GM19395 (cell line): ENCODE data around the gene GORASP2.

Source experiments
- ATAC-seq: cut with Tn5 transposase; IDR thresholded peaks from one replicate; pipeline ENCODE4 v1.9.1; 2021; ENCODE audit warnings: mild to moderate bottlenecking, moderate library complexity; ENCODE audit not compliant: unreplicated experiment

The GORASP2 gene

DNA sequence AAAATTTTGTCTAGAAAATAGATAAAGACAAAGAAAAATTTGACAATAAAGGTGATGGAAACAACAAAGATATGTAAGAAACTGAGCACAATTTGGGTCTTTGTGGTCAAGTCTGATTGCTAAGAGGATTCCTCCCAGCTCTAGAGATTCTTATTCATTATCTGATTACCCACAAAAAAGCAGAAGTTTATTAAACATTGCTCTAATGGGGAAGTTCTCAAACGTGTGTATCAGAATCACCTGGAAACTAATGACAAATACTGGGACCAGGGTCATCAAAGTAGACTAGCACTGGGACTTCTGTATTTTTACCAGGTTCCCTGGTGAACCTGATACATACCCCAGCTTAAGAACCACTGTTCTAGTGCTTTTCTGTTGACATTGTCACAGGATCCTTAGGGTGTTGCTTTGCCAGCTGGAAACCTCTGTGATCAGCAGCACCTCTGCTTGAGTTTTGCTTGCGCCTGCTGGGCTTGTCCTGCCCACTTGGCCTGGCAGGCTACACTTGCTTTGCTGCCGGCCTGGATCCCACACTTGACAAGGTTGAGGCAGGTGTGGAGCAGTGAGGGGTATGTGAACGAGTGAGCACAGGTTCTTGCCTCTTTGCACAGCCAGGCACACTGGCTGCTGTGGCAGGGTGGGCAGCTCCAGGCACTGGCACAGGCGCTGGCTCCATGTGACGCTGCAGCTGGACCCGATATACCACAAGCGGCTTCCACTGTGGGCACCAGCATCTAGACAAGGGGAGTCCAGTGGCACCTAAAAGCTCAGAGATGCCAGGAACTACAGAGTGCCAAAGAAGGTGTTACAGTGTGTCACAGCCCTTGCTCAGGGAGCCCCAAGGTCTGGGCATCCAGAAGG lies 6.2 kb upstream of the GORASP2 start:
- no peak for ATAC-seq

DNA sequence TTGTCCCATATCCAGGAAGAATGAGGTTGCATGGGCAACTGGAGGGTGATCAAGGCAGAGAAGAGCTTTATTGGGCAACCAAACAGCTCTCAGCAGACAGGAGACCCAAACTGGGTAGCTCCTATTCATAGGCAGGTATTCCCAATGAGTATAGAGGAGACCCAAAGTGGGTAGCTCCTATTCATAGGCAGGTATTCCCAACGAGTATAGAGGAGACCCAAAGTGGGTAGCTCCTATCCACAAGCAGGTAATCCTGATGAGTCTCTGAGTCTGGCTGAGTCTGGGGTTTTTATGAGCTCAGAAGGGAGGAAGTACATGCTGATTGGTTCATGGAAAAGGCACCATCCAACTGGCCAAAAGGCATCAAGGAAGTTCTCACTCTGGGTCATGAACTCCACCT lies 5.3 kb upstream of the GORASP2 start:
- no peak for ATAC-seq

DNA sequence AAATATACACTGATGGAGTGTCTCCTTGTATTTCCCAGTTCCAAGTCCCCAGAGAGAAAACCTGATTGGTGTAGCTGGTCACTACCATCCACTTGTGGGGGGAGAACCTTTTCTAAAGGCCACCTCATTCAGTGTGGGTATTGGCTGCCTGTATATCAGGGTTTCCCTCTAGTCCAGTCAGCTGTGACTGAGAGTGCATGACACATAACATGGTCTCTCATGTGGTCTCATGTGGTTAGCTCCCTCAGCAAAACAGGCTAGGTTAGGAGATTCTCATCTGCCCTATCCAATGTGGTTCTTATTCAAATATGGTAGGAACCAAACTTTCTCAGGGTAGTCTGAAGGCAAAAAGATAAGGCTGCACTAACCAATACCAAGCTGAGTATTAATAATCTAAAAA lies 4.1 kb upstream of the GORASP2 start:
- ATAC-seq = no peak

DNA sequence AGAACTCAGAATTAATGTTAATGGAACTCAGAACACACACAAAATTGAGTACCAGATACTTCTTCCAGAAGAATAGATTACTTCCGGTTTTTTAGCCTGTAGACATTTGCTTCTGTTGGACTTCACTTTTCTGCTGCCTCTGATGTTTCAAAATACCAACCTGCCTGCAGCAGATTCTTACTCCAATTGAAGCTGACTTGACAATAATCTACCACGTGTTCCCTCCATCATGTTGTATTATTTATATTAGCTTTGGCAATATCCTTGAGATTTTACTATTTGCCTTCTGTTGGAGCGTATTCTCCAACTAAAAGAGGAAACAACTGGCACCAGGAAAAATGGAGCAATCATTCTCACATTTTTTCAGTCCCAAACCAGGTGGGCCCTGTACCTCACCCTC lies 3.1 kb upstream of the GORASP2 start:
- no peak for ATAC-seq

DNA sequence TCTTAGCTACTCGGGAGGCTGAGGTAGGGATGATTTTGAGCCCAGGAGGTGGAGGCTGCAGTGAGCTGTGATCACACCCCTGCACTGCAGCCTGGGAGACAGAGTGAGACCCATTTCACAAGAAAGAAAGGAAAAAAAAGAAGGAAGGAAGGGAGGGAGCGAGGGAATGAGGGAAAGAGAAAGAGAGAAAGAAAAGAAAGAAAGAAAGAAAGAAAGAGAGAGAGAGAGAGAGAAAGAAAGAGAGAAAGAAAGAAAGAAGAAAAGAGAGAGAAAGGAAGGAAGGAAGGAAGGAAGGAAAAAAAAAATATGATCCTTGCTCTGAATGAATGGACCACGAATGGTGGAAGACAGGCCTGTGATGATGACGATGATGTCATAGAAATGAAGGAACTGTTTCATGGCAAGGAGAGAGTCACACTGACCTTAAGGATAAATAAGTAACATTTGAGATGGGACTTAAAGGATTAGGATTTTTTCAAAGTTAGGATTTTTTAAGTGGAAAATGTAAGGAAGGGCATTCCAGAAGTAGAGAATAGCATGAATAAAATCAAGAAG lies 2.2 kb upstream of the GORASP2 start:
- no peak for ATAC-seq

GRCh38 chr2:170928036-170928823 lies 823 bp upstream of the GORASP2 start:
- ATAC-seq = no peak

GRCh38 chr2:170929686-170930050 lies 615 bp downstream of the GORASP2 start:
- ATAC-seq = peak; percentile 18

DNA sequence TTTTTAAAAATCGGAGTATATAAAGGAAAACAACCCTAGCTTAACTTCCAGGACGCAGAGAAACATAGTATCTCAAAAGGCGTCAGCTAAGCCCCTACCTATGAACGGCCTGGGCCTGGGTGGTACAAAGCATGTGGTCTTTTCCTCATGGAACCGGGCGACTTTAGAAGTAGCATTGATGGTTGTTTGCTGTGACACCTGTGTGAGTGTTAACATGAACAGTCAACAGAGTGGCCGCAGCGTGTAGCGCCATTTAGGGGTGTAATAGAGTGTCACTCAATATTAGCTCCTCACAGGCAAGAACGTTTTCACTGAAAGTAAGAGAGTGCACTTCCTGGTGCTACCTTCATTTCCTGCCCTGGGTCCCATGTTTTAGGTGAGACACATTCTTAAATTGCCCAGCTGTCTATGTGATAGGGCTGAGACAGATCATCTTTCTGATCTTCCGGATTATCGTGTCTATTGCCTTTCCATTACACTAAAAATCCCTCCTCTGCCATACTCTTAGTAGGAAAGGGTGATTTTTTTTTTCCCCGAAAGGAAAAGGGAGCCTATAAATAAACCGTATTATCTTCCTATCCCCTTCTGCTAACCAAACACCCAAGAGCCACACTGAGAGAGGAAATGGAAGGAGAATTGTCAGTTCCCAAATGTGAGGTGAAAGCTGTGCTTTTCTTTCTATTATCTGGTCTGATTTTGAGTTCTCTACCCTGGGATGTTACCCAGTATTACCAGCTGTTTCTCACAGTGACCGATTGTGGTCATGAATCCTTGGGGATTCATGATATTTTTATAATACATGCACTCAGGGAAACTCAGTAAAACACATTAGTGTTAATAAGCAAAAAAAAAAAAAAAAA lies 1.3 kb downstream of the GORASP2 start:
- peak; percentile 44 for ATAC-seq

DNA sequence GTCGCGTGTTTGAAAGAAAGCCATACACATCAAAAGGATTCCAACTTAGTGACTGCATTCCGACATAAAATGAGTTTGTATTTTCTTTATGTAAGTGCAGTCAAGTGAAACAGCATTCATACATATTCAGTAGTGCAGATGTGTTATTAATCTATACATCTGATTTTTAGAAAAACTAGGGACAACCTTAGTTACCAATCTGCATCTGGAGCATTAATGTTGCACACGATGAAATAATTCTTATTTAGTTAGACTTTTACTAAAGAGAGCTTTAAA lies 1.9 kb downstream of the GORASP2 start:
- no peak for ATAC-seq

DNA sequence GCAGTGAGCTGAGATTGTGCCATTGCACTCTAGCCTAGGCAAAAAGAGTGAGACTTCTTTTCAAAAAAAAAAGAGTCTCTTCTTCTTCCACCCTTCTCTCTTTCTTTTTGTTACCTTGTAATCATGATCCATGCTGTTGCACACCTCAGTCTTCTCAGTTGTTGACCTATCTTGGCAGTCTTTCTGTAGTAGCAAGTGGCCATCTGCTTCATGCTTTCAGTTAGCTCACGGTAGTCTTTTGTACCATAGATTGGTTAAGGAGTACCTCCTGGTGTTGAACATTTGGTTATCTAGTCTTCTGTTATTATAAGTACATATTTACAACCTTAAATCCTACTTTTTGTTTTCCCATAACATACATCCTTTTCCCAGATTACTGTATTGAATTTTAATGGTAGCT lies 3.1 kb downstream of the GORASP2 start:
- ATAC-seq = no peak

DNA sequence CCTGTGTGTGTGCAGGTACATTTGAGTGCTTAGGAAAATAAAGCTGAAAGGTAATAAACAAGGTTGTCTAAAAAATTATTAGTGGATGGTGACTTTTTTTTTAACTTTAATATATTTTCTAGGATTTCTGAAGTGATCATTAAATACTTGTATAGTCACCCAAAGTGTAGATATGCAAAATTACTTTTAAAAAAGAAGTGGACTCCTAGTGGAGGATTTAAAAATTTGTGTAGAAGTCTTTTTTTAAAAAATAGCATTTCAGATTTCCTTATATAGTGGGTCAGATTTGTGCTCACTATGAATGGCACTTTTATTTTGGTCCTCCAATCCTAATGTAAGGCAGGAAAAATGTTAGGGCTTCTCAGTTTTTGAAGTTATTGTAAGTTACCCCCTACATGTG lies 3.9 kb downstream of the GORASP2 start:
- ATAC-seq = no peak

DNA sequence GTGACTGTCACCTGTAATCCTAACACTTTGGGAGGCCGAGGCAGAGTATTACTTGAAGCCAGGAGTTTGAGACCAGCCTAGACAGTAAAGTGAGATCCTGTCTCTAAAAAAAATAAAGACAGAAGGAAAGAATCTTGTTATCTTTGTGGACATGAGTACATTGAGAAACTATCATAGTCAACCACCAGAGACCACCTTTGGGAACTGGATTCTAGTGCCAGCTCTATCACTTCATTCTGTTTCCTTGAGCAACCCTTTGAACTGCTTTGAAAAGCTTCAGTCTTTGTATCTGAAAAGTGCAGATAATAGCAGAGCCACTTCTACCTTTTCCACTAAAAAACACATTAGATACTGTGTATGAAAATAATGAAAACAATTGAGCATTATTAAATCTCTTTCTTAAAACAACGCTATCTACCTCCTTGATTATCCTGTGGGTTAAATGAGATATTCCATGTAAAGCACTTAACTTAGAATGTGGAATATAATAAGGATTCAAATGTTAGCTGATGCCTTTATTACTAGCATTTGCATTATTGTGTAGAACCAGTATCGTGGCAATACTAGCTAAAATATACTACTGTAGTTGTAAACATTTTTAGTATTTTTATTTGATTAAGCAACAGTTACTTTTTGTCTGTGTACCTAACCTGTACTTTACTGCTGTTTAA lies 8.8 kb downstream of the GORASP2 start:
- no peak for ATAC-seq

DNA sequence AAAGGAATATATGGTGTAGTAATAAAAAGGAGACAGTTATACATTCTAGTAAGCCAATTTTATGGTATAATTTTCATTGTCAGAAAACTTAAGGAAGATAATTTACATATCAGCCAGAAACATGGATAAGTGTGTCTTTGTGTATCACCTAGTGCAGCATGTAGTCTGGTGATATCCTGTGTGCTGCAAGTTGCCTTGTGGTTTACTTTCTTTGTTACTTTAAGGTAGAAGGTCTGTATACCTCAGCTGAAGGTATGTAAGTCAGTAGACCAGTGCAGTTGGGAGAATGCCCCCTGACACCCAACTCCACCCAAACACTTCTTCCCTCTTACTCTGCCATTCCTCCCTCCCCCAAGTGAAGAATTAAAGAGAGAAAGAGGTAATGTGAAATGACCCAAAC lies 11.0 kb downstream of the GORASP2 start:
- no peak for ATAC-seq

- no peak for ATAC-seq
These were observed 13.6 kb downstream of the GORASP2 start for GRCh38 chr2:170942615-170943014.

- no peak for ATAC-seq
These were observed 14.0 kb downstream of the GORASP2 start for GRCh38 chr2:170943041-170943440.

- ATAC-seq = no peak
These were observed 14.5 kb downstream of the GORASP2 start for GRCh38 chr2:170943596-170943995.

DNA sequence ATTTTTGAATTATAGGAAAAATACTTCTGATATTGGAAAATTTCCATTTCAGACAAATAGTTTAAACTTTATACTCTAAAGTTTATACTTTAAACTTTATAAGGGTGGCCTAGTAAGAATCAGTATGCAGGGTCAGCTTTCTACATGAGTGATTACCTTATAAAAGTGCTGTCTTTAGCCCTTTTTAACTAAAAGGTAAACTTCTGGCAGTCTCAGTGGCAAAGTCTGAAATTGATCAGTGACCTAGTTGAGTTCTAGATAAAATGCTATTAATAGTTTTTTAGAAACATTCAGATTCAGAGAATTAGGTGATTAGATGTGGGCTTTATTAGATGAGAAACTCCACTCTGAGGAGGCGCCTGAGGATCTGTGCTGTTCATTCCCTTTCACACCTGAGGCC lies 15.5 kb downstream of the GORASP2 start:
- no peak for ATAC-seq

DNA sequence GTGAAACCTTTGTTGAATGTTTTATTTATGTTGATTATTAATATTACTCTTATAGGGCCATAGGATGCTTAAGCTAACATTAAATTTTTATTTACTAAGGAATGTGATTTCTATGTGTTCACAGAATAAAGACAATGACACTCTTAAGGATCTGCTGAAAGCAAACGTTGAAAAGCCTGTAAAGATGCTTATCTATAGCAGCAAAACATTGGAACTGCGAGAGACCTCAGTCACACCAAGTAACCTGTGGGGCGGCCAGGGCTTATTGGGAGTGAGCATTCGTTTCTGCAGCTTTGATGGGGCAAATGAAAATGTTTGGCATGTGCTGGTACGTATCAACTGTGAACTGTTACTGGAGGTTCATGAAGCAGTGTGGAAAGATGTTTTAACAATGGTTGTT lies 20.4 kb downstream of the GORASP2 start:
- no peak for ATAC-seq

GRCh38 chr2:170950221-170950761 lies 21.2 kb downstream of the GORASP2 start:
- peak; percentile 83 for ATAC-seq

GRCh38 chr2:170953941-170954340 lies 24.9 kb downstream of the GORASP2 start:
- no peak for ATAC-seq
